Neural progenitor cell (in vitro differentiated cells): Measurements from ENCODE around the gene CLK3.
"Not testable (repeated sequence)": the region's sequence is repeated elsewhere in the genome, so short reads cannot be mapped to it uniquely, and the experiment has no call there.

ENCODE experiments used
- CTCF ChIP-seq: fragments of 200-600 bp; sonication (generic); IDR thresholded peaks from 2 replicates; pipeline ENCODE4 v1.5.1; 2017; ENCODE audit warnings: antibody characterized with exemption, mild to moderate bottlenecking
- EZH2 ChIP-seq: fragments of 200-600 bp; sonication (generic); IDR thresholded peaks from 2 replicates; pipeline ENCODE4 v1.6.1; 2017; ENCODE audit warnings: antibody characterized with exemption, mild to moderate bottlenecking, moderate library complexity
- EZH2phosphoT487 ChIP-seq: fragments of 200-600 bp; sonication (generic); IDR thresholded peaks from 2 replicates; pipeline ENCODE4 v1.6.1; 2017; ENCODE audit warnings: antibody characterized with exemption

GRCh38 chr15:74596736-74597135 lies 18.9 kb upstream of the CLK3 start:
- not testable (repeated sequence) for TF ChIP-seq CTCF, EZH2, EZH2phosphoT487
